Mesendoderm (in vitro differentiated cells): ENCODE results near the gene FGF19. TPM values are rescaled to one million over a fixed set of nuclear protein-coding genes. Genes with fewer than 3 reads are reported as not detected.
A peak's percentile ranks its signal among the peaks of the same experiment; 100 is the strongest.

Experiments used
- DNase-seq: peaks from one replicate; pipeline ENCODE4 v3.0.0; 2013
- H2AK5ac ChIP-seq: 2 replicates; pipeline ENCODE4 v1.6.1; 2013; ENCODE audit warnings: low read length, inconsistent platforms
- H2BK120ac ChIP-seq: 2 replicates; pipeline ENCODE4 v1.6.1; 2013; ENCODE audit warnings: low read depth, mild to moderate bottlenecking, low read length, moderate library complexity, mixed read lengths
- H2BK15ac ChIP-seq: replicated peaks from 2 replicates; pipeline ENCODE4 v1.6.1; 2013; ENCODE audit warnings: low read depth, mild to moderate bottlenecking, moderate library complexity
- H2BK5ac ChIP-seq: 2 replicates; pipeline ENCODE4 v1.6.1; 2013; ENCODE audit warnings: low read length, inconsistent platforms
- H3K18ac ChIP-seq: 2 replicates; pipeline ENCODE4 v1.6.1; 2013; ENCODE audit warnings: mild to moderate bottlenecking, low read length, mixed read lengths
- H3K23ac ChIP-seq: one replicate; pipeline ENCODE4 v1.6.1; 2013; ENCODE audit warnings: low read length
- H3K27ac ChIP-seq: 2 replicates; pipeline ENCODE4 v1.5.1; 2013; ENCODE audit warnings: low read depth, mild to moderate bottlenecking, inconsistent platforms, low read length, moderate library complexity
- H3K27me3 ChIP-seq: 2 replicates; pipeline ENCODE4 v1.6.1; 2013; ENCODE audit warnings: low read length, control low read depth, mild to moderate bottlenecking, inconsistent platforms; ENCODE audit not compliant: insufficient read depth, poor library complexity
- H3K36me3 ChIP-seq: 2 replicates; pipeline ENCODE4 v1.6.1; 2013; ENCODE audit warnings: low read length, inconsistent platforms; ENCODE audit not compliant: control insufficient read depth, insufficient read depth
- H3K4ac ChIP-seq: one replicate; pipeline ENCODE4 v1.6.1; 2013; ENCODE audit warnings: low read depth, mild to moderate bottlenecking, low read length, moderate library complexity
- H3K4me1 ChIP-seq: 2 replicates; pipeline ENCODE4 v1.6.1; 2013; ENCODE audit warnings: low read depth, low read length, inconsistent platforms; ENCODE audit not compliant: control insufficient read depth
- H3K4me2 ChIP-seq: 2 replicates; pipeline ENCODE4 v1.6.1; 2013; ENCODE audit warnings: low read length
- H3K4me3 ChIP-seq: 2 replicates; pipeline ENCODE4 v1.5.1; 2013; ENCODE audit warnings: mild to moderate bottlenecking, low read length
- H3K56ac ChIP-seq: one replicate; pipeline ENCODE4 v1.6.1; 2013; ENCODE audit warnings: low read length
- H3K79me1 ChIP-seq: 2 replicates; pipeline ENCODE4 v1.6.1; 2013; ENCODE audit warnings: low read length, inconsistent platforms
- H3K79me2 ChIP-seq: 2 replicates; pipeline ENCODE4 v1.6.1; 2013; ENCODE audit warnings: mild to moderate bottlenecking, low read length; ENCODE audit not compliant: control insufficient read depth, insufficient read depth
- H3K9ac ChIP-seq: 2 replicates; pipeline ENCODE4 v1.6.1; 2013; ENCODE audit warnings: low read length, inconsistent platforms
- H4K5ac ChIP-seq: one replicate; pipeline ENCODE4 v1.6.1; 2013; ENCODE audit warnings: low read length
- H4K8ac ChIP-seq: one replicate; pipeline ENCODE4 v1.6.1; 2013; ENCODE audit warnings: low read depth, mild to moderate bottlenecking, control low read depth, low read length, moderate library complexity
- WGBS: extraction: QIAGEN DNeasy Blood & Tissue Kit; methylation state at CpG from one replicate; pipeline ENCODE4 v1.1.7; 2013; ENCODE audit warnings: low lambda C conversion rate, missing lambda C conversion rate; ENCODE audit not compliant: insufficient coverage; ENCODE audit errors: extremely low coverage; 5-methylcytosine and 5-hydroxymethylcytosine counted together
- polyA plus RNA-seq, 2 experiments: library from polyadenylated mRNA; stranded (reverse); fragments of 200-250 nt; gene quantifications; one replicate each; pipeline ENCODE4 v1.2.3, GENCODE V29; 2013

Gene FGF19, protein sequence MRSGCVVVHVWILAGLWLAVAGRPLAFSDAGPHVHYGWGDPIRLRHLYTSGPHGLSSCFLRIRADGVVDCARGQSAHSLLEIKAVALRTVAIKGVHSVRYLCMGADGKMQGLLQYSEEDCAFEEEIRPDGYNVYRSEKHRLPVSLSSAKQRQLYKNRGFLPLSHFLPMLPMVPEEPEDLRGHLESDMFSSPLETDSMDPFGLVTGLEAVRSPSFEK
- polyA plus RNA-seq (2013, experiment 1 of 2): 17.5 TPM
- polyA plus RNA-seq (2013, experiment 2 of 2): 17.8 TPM

DNA sequence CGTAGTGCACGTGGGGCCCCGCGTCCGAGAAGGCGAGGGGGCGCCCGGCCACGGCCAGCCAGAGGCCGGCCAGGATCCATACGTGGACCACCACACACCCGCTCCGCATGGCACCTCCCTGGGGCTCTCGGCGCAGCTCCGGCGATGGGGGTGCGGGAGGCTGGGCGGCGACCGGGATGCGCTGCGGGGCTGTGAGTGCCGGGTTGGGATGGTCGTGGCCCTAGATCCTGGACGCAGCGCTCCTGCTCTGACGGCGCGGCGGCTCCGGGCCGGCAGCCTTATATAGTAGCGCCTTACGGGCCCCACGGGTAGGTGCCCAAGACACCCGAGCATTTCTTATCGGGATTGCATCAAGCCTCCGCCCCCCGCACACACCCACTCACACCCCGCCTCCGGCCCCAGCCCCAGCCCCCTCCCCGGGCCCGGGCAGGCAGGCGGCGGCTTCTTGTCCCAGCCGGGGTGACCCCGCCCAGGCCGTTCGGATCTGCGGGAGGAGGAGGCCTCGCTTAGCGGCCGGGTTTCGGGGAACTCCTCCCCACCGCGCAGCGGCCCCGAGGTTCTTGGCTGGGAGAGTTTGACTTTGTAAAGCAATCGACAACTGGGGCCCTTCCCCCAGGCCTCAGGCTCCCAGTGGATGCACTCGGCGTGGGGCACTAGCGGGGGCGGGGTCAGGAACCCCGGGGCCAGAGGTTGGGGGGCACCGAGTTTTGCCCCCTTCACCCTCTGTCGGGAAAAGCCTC is at the start of gene FGF19:
Gene FGF19, minus strand, starts transcription at position 255 of the 740 bp plus-strand sequence. Its CDS starts 146 bp downstream, at position 109.
- Histone ChIP-seq H2AK5ac (no peak within 1 kb of the TSS), H3K9ac (peak within 1 kb of the TSS; percentile 39), H3K36me3 (no peaks in the 10 kb centered on the region), H2BK120ac (no peak within 1 kb of the TSS), H2BK15ac (no peak within 1 kb of the TSS), H3K18ac (peak within 1 kb of the TSS; percentile 63), H4K8ac (no peak within 1 kb of the TSS), H4K5ac (no peak within 1 kb of the TSS), H2BK5ac (no peak within 1 kb of the TSS), H3K4ac (no peak within 1 kb of the TSS), H3K27ac (no peak within 1 kb of the TSS), H3K23ac (peak within 1 kb of the TSS; percentile 95), H3K4me1 (no peaks in the 10 kb centered on the region), H3K79me2 (no peaks in the 10 kb centered on the region), H3K79me1 (no peaks in the 10 kb centered on the region), H3K27me3 (peaks cover 2% of the 10 kb centered on the region), H3K4me2 (peak within 1 kb of the TSS; percentile 72), H3K4me3 (peak within 1 kb of the TSS; percentile 22), H3K56ac (peak within 1 kb of the TSS; percentile 65)
- WGBS: no CpG with 5 or more reads among the region's 67 CpGs
- DNase-seq: peak; percentile 64

DNA sequence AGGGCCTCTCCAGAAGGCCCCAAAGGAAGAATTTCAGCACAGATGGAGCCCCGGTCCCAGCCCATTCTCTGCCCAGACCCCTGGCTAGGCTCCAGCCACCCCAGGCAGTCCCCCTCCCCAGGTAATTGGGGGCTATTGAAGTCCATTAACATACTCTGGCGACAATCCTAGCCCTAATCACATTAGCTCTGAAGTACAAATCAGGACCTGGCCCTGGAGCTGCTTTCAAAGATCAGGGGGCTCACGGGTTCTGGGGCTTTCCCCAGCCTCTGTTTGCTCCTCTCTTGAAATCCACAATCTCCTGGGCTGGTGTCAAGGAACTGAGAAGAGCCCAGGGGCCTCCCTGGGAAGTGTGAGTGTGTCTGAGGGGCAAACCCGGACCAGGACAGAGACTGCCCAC is 49.1 kb upstream of the FGF19 start:
- no peak for DNase-seq
- H3K9ac ChIP-seq: no peak overlapping the region
- H3K4me1 ChIP-seq: no peaks in the 10 kb centered on the region
- H3K79me1 ChIP-seq: no peaks in the 10 kb centered on the region
- H3K79me2 ChIP-seq: no peaks in the 10 kb centered on the region
- H4K5ac ChIP-seq: no peak overlapping the region
- no peak overlapping the region for H3K18ac ChIP-seq
- H3K4me3 ChIP-seq: no peak overlapping the region
- H2BK15ac ChIP-seq: no peak overlapping the region
- H2BK120ac ChIP-seq: no peak overlapping the region
- H3K36me3 ChIP-seq: no peaks in the 10 kb centered on the region
- H3K27ac ChIP-seq: no peak overlapping the region
- H3K27me3 ChIP-seq: no peaks in the 10 kb centered on the region
- no peak overlapping the region for H3K4me2 ChIP-seq
- no peak overlapping the region for H3K4ac ChIP-seq
- H3K56ac ChIP-seq: no peak overlapping the region
- no peak overlapping the region for H2BK5ac ChIP-seq
- WGBS: no CpG with 5 or more reads among the region's 4 CpGs
- no peak overlapping the region for H4K8ac ChIP-seq
- no peak overlapping the region for H3K23ac ChIP-seq
- no peak overlapping the region for H2AK5ac ChIP-seq

DNA sequence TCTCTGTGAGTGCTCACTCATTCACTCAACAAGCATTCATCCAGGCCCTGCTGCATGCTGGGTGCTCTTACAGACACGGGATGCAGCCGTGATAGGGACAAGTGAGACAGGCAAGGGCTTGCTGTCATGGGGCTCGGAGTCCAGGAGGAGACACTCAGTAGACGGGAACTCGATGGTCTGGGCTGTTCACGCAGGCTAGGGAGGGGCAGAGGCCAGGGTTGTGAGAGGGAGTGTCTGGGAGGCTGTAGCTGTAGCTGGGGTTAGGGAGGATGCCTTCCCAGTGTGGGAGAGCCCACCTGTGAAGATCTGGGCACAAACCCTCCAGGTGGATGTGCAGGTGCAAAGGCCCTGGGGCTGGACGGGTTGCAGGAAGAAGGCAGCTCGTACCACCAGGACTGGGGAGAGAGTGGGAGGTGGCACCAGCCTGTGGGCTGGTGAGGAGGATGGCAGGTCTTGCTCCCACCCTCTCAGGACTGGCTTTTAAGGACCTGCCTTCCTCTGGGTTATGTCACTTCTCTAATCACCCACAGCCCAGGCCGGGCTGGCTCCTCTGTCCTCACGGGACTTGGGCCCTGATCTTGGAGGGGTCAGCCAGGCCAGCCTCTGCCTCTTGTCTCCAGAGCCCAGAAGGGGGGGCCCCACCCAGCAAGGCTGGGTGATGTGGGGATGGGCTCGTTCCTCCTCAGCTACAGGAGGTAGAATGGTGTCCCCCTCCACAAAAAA is 47.2 kb upstream of the FGF19 start:
- Histone ChIP-seq H3K4ac (no peak overlapping the region), H3K27ac (no peak overlapping the region), H4K5ac (no peak overlapping the region), H2BK5ac (no peak overlapping the region), H3K27me3 (no peaks in the 10 kb centered on the region), H3K4me2 (no peak overlapping the region), H3K18ac (no peak overlapping the region), H3K36me3 (no peaks in the 10 kb centered on the region), H3K79me1 (no peaks in the 10 kb centered on the region), H3K23ac (no peak overlapping the region), H2BK15ac (no peak overlapping the region), H2BK120ac (no peak overlapping the region), H3K56ac (no peak overlapping the region), H3K4me3 (no peak overlapping the region), H3K79me2 (no peaks in the 10 kb centered on the region), H3K9ac (no peak overlapping the region), H2AK5ac (no peak overlapping the region), H3K4me1 (no peaks in the 10 kb centered on the region), H4K8ac (no peak overlapping the region)
- WGBS: no CpG with 5 or more reads among the region's 11 CpGs
- DNase-seq: no peak

DNA sequence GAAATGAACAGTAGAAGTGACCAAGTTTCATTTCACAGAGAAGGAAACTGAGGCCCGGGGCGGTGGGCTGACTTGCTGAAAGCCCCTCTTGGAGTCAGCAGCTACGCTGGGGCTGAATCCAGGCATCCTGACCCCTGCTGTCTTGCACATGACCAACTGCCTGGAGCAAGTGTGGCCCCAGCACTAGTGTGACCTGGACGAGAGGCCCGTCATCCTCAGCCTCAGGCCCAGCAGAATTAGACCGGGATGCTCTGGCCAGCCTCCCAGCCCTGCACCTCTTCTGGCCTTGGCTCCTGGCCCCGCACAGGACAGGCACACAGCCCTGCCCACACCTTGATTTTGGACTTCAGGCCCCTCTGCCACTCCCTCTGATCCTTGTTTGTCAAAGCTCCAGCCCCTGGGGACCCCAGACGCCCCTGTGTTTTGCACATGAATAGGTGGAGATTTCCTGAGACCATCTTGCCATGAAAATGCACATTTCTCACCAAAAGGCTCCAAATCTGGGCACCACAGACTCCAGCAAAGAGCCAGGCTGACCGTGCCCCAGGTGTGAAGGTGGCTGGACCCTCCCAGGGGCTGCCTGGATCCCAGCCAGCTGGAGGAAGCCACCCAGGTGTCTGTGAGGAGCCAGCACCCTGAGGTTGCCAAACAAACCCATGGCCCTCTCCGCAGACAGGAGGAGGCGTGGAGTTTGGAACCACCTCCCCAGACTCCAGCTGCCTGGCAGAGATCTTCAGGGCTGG is 46.5 kb upstream of the FGF19 start:
- no peaks in the 10 kb centered on the region for H3K79me2 ChIP-seq
- no peaks in the 10 kb centered on the region for H3K27me3 ChIP-seq
- H2AK5ac ChIP-seq: no peak overlapping the region
- no peak overlapping the region for H3K56ac ChIP-seq
- H2BK120ac ChIP-seq: no peak overlapping the region
- no peak overlapping the region for H2BK5ac ChIP-seq
- no peaks in the 10 kb centered on the region for H3K79me1 ChIP-seq
- H4K5ac ChIP-seq: no peak overlapping the region
- no peak overlapping the region for H4K8ac ChIP-seq
- no peaks in the 10 kb centered on the region for H3K4me1 ChIP-seq
- H3K4me2 ChIP-seq: no peak overlapping the region
- H3K9ac ChIP-seq: no peak overlapping the region
- no peak overlapping the region for H2BK15ac ChIP-seq
- H3K4me3 ChIP-seq: no peak overlapping the region
- no peak overlapping the region for H3K18ac ChIP-seq
- H3K4ac ChIP-seq: no peak overlapping the region
- no peaks in the 10 kb centered on the region for H3K36me3 ChIP-seq
- H3K27ac ChIP-seq: no peak overlapping the region
- H3K23ac ChIP-seq: no peak overlapping the region
- DNase-seq: no peak
- no CpG with 5 or more reads among the region's 11 CpGs for WGBS

DNA sequence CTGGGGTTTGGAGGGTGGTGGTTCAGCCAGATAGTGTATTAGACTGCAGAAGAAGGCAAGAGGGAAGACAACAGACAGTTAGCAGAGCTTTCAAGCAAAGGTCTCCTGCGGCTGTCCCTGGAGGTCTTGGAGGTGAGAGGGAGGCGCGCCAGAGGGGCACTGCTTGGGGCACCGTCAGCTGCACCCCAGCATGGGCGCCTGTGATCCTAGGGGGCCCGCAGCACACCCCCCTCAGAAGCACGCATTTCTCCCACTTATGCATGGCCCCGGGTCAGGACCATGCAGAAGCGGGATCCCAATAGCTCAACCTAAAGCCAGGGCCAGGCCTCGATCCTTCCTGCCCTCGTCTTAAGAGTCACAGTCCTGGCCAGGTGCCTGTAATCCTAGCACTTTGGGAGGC is 44.8 kb upstream of the FGF19 start:
- H3K36me3 ChIP-seq: no peaks in the 10 kb centered on the region
- no peak overlapping the region for H3K27ac ChIP-seq
- no peak overlapping the region for H3K4ac ChIP-seq
- no peak overlapping the region for H2BK5ac ChIP-seq
- H4K8ac ChIP-seq: no peak overlapping the region
- no peak overlapping the region for H3K4me3 ChIP-seq
- no peak overlapping the region for H3K4me2 ChIP-seq
- DNase-seq: no peak
- H3K9ac ChIP-seq: no peak overlapping the region
- no peak overlapping the region for H2AK5ac ChIP-seq
- no peak overlapping the region for H2BK120ac ChIP-seq
- no CpG with 5 or more reads among the region's 11 CpGs for WGBS
- no peak overlapping the region for H3K56ac ChIP-seq
- H3K4me1 ChIP-seq: no peaks in the 10 kb centered on the region
- H3K23ac ChIP-seq: no peak overlapping the region
- H3K18ac ChIP-seq: no peak overlapping the region
- H3K27me3 ChIP-seq: no peaks in the 10 kb centered on the region
- H3K79me2 ChIP-seq: no peaks in the 10 kb centered on the region
- H4K5ac ChIP-seq: no peak overlapping the region
- H3K79me1 ChIP-seq: no peaks in the 10 kb centered on the region
- no peak overlapping the region for H2BK15ac ChIP-seq
